K562 (cell line): ENCODE results near the gene NKX2-1.

Experiments used
- CBX8 ChIP-seq: fragments of 200-600 bp; sonication (generic); IDR thresholded peaks from 2 replicates; pipeline ENCODE4 v1.6.1; 2012; ENCODE audit warnings: borderline replicate concordance, mixed run types, low read depth, mild to moderate bottlenecking, moderate library complexity, mixed read lengths, low read length, control low read depth, inconsistent platforms; ENCODE audit not compliant: poor library complexity, severe bottlenecking; ENCODE audit errors: extremely low read depth
- CREB1 ChIP-seq, 2 experiments: sonication (generic) in 1 of 2; formaldehyde crosslinking in 1 of 2; IDR thresholded peaks; 2 replicates each; pipeline versions ENCODE4 v1.6.1 to v1.8.0; 2012 to 2022; ENCODE audit warnings: inconsistent platforms in 1 of 2, mild to moderate bottlenecking in 1 of 2, missing genetic modification reagents in 1 of 2, moderate library complexity in 1 of 2
- EZH2 ChIP-seq: IDR thresholded peaks from 2 replicates; pipeline ENCODE4 v1.6.1; 2012; ENCODE audit warnings: low read depth, mild to moderate bottlenecking, inconsistent platforms, low read length, borderline replicate concordance
- KAT7 ChIP-seq: sonication (generic); formaldehyde crosslinking; IDR thresholded peaks from 2 replicates; pipeline ENCODE4 v1.8.0; 2022; ENCODE audit warnings: missing genetic modification reagents, mild to moderate bottlenecking, borderline replicate concordance
- MYBL2 ChIP-seq, 2 experiments: fragments of 450-650 bp in 1 of 2; sonication (generic) in 1 of 2; formaldehyde crosslinking in 1 of 2; IDR thresholded peaks; 2 replicates each; pipeline versions ENCODE4 v1.6.1 to v1.8.1; 2017 to 2022; ENCODE audit warnings: borderline replicate concordance in 1 of 2, inconsistent platforms in 1 of 2, low read depth in 1 of 2, mild to moderate bottlenecking in 1 of 2, missing genetic modification reagents in 1 of 2, moderate library complexity in 1 of 2
- POLR2AphosphoS5 ChIP-seq: IDR thresholded peaks from 2 replicates; pipeline ENCODE4 v1.6.1; 2011; ENCODE audit warnings: mild to moderate bottlenecking, low read depth, low read length, moderate library complexity; ENCODE audit not compliant: control insufficient read depth, insufficient read depth
- XRCC5 ChIP-seq: fragments of 200-400 bp; formaldehyde crosslinking; IDR thresholded peaks from 2 replicates; pipeline ENCODE4 v1.6.1; 2017; ENCODE audit warnings: low read depth, mild to moderate bottlenecking, low read length
- ZC3H11A ChIP-seq: IDR thresholded peaks from 2 replicates; pipeline ENCODE4 v1.6.1; 2012; ENCODE audit warnings: low read depth, low read length, improper control_type of control experiment
- ZNF274 ChIP-seq: IDR thresholded peaks from 2 replicates; pipeline ENCODE4 v1.6.1; 2011; ENCODE audit warnings: low read depth, mild to moderate bottlenecking, low read length, moderate library complexity, borderline replicate concordance
- ZNF41 ChIP-seq: fragments of 250-450 bp; sonication (Bioruptor Pico); conservative IDR thresholded peaks from 2 replicates; pipeline ENCODE4 v1.4.0; 2020; ENCODE audit warnings: mild to moderate bottlenecking
- ZZZ3 ChIP-seq: fragments of 450-650 bp; IDR thresholded peaks from 2 replicates; pipeline ENCODE4 v1.6.1; 2016; ENCODE audit warnings: antibody characterized with exemption, mild to moderate bottlenecking, moderate library complexity
- TF ChIP-seq, protein P1 (sequence below), 2 experiments: fragments of 450-650 bp in 1 of 2; sonication (generic) in 1 of 2; formaldehyde crosslinking in 1 of 2; IDR thresholded peaks in 1 of 2; conservative IDR thresholded peaks in 1 of 2; 2 replicates each; pipeline versions ENCODE4 v1.6.1 to v1.8.1; 2016 to 2023; ENCODE audit warnings: mild to moderate bottlenecking in 2 of 2, moderate library complexity in 2 of 2, inconsistent platforms in 1 of 2, missing genetic modification reagents in 1 of 2
- TF ChIP-seq, protein P2 (sequence below): fragments of 250-450 bp; sonication (Bioruptor Pico); IDR thresholded peaks from 2 replicates; pipeline ENCODE4 v1.8.0; 2021; ENCODE audit warnings: borderline replicate concordance, mild to moderate bottlenecking, moderate library complexity; ENCODE audit not compliant: poor library complexity, severe bottlenecking

- TF ChIP-seq MYBL2 (IDR thresholded peaks at IDR 0.05; ENCODE audit: low read depth) (no peak), MYBL2 (CRISPR knock-in tag; IDR thresholded peaks at IDR 0.05; ENCODE audit: borderline replicate concordance) (no peak), CREB1 (IDR thresholded peaks at IDR 0.05) (no peak), CREB1 (CRISPR knock-in tag; IDR thresholded peaks at IDR 0.05) (no peak), POLR2AphosphoS5 (no peak), ZZZ3 (no peak), EZH2 (no peak), ZNF274 (no peak), CBX8 (no peak), ZNF41 (no peak), KAT7 (no peak), ZC3H11A (no peak), XRCC5 (no peak)
- TF ChIP-seq, protein P1, sequence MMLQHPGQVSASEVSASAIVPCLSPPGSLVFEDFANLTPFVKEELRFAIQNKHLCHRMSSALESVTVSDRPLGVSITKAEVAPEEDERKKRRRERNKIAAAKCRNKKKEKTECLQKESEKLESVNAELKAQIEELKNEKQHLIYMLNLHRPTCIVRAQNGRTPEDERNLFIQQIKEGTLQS (IDR thresholded peaks at IDR 0.05) = no peak
- TF ChIP-seq, protein P1 (CRISPR knock-in tag; conservative IDR thresholded peaks at IDR 0.05) = no peak
- TF ChIP-seq, protein P2, sequence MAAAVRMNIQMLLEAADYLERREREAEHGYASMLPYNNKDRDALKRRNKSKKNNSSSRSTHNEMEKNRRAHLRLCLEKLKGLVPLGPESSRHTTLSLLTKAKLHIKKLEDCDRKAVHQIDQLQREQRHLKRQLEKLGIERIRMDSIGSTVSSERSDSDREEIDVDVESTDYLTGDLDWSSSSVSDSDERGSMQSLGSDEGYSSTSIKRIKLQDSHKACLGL = no peak
These were observed 2.6 kb downstream of the NKX2-1 start for GRCh38 chr14:36517242-36518030.
